ENCODE results near the gene ZNF383. TPM values are rescaled to one million over a fixed set of nuclear protein-coding genes. Genes with fewer than 3 reads are reported as not detected.

The ZNF383 gene
- polyA plus RNA-seq, 3 donors = 2.8 to 4.2 (median 3.5) TPM

GRCh38 chr19:37220383-37220782, 2.4 kb downstream of the ZNF383 start:
- H3K27me3 ChIP-seq (ENCODE audit: control insufficient read depth in 2 of 2, insufficient read depth in 2 of 2, low read length in 2 of 2) = no peaks in the 10 kb centered on the region
- WGBS (ENCODE audit: insufficient coverage) = no CpG with 5 or more reads among the region's 3 CpGs
- H3K27ac ChIP-seq (ENCODE audit: low read depth in 1 of 2, low read length in 2 of 2) = no peak overlapping the region
- H3K36me3 ChIP-seq (replicated peaks in 1 of 2; ENCODE audit: control insufficient read depth in 1 of 2, insufficient read depth in 2 of 2, low read length in 2 of 2) = peaks cover 9 to 64% of the 10 kb centered on the region in 2 donors
- no peak overlapping the region for H2AFZ ChIP-seq (ENCODE audit: insufficient read depth, low read depth, low read length, poor library complexity, severe bottlenecking)
- H3K9me3 ChIP-seq (replicated peaks in 1 of 2; ENCODE audit: control insufficient read depth in 1 of 2, insufficient read depth in 1 of 2, low read length in 2 of 2) = peaks cover 46 to 49% of the 10 kb centered on the region in 2 donors
- H4K20me1 ChIP-seq (ENCODE audit: insufficient read depth, low read length) = no peaks in the 10 kb centered on the region
- peaks cover 10 to 16% of the 10 kb centered on the region in 2 donors for H3K4me1 ChIP-seq (ENCODE audit: control insufficient read depth in 1 of 2, insufficient read depth in 2 of 2, low read length in 2 of 2)
- no peak overlapping the region for H3K4me2 ChIP-seq (replicated peaks; ENCODE audit: extremely low read depth, low read length, poor library complexity, severe bottlenecking)
- no peak overlapping the region for H3K9ac ChIP-seq (ENCODE audit: insufficient read depth, low read length, poor library complexity, severe bottlenecking)
- no peak for TF ChIP-seq CTCF (IDR thresholded peaks at IDR 0.05)
- H3K4me3 Mint-ChIP-seq = no peak overlapping the region
- H3K9me3 Mint-ChIP-seq = peaks cover 17 to 60% (median 52%) of the 10 kb centered on the region in 7 donors
- no peak overlapping the region for H3K27ac Mint-ChIP-seq
- H3K79me2 ChIP-seq (ENCODE audit: insufficient read depth, low read length) = peaks cover 46% of the 10 kb centered on the region
- H3K27me3 Mint-ChIP-seq (ENCODE audit: low read depth in 3 of 3) = peaks cover 0 to 4% (median 2%) of the 10 kb centered on the region in 3 donors
- intact Hi-C loops (cut with micrococcal nuclease) = no loop called here
- H3K4me3 ChIP-seq (replicated peaks in 1 of 3; ENCODE audit: low read depth in 2 of 3, low read length in 3 of 3) = no peak overlapping the region
- peaks cover 26 to 45% of the 10 kb centered on the region in 2 donors for H3K36me3 Mint-ChIP-seq
- no peak for DNase-seq
- H3K4me1 Mint-ChIP-seq = peaks cover 16% of the 10 kb centered on the region

- no peaks in the 10 kb centered on the region for H4K20me1 ChIP-seq (ENCODE audit: insufficient read depth, low read length)
- WGBS (ENCODE audit: insufficient coverage) = no CpG with 5 or more reads among the region's 2 CpGs
- peaks cover 10 to 16% of the 10 kb centered on the region in 2 donors for H3K4me1 ChIP-seq (ENCODE audit: control insufficient read depth in 1 of 2, insufficient read depth in 2 of 2, low read length in 2 of 2)
- no peaks in the 10 kb centered on the region for H3K27me3 ChIP-seq (ENCODE audit: control insufficient read depth in 2 of 2, insufficient read depth in 2 of 2, low read length in 2 of 2)
- Mint-ChIP-seq H3K27me3 (ENCODE audit: low read depth in 3 of 3) (peaks cover 0 to 4% (median 2%) of the 10 kb centered on the region in 3 donors), H3K9me3 (peaks cover 21 to 64% (median 56%) of the 10 kb centered on the region in 7 donors), H3K27ac (no peak overlapping the region), H3K4me3 (no peak overlapping the region), H3K4me1 (peaks cover 16% of the 10 kb centered on the region), H3K36me3 (peaks cover 31 to 52% of the 10 kb centered on the region in 2 donors)
- H3K27ac ChIP-seq (ENCODE audit: low read depth in 1 of 2, low read length in 2 of 2) = no peak overlapping the region
- DNase-seq = no peak
- no peak overlapping the region for H3K9ac ChIP-seq (ENCODE audit: insufficient read depth, low read length, poor library complexity, severe bottlenecking)
- no peak overlapping the region for H2AFZ ChIP-seq (ENCODE audit: insufficient read depth, low read depth, low read length, poor library complexity, severe bottlenecking)
- TF ChIP-seq CTCF (IDR thresholded peaks at IDR 0.05) = no peak
- no peak overlapping the region for H3K4me3 ChIP-seq (replicated peaks in 1 of 3; ENCODE audit: low read depth in 2 of 3, low read length in 3 of 3)
- intact Hi-C loops (cut with micrococcal nuclease) = no loop called here
- peaks cover 46% of the 10 kb centered on the region for H3K79me2 ChIP-seq (ENCODE audit: insufficient read depth, low read length)
- no peak overlapping the region for H3K4me2 ChIP-seq (replicated peaks; ENCODE audit: extremely low read depth, low read length, poor library complexity, severe bottlenecking)
- peaks cover 14 to 71% of the 10 kb centered on the region in 2 donors for H3K36me3 ChIP-seq (replicated peaks in 1 of 2; ENCODE audit: control insufficient read depth in 1 of 2, insufficient read depth in 2 of 2, low read length in 2 of 2)
- peaks cover 53% of the 10 kb centered on the region in 2 donors for H3K9me3 ChIP-seq (replicated peaks in 1 of 2; ENCODE audit: control insufficient read depth in 1 of 2, insufficient read depth in 1 of 2, low read length in 2 of 2)
These were observed 3.1 kb downstream of the ZNF383 start for GRCh38 chr19:37221136-37221535.

All from CD14-positive monocyte (primary cell).